NCI-H748 (cell line): Measurements from ENCODE around the gene HTRA3.

ENCODE experiments used
- DNase-seq: peaks from one replicate; lab custom pipeline; 2025; ENCODE audit not compliant: unreplicated experiment; lab: John Stamatoyannopoulos, UW

The HTRA3 gene

DNA sequence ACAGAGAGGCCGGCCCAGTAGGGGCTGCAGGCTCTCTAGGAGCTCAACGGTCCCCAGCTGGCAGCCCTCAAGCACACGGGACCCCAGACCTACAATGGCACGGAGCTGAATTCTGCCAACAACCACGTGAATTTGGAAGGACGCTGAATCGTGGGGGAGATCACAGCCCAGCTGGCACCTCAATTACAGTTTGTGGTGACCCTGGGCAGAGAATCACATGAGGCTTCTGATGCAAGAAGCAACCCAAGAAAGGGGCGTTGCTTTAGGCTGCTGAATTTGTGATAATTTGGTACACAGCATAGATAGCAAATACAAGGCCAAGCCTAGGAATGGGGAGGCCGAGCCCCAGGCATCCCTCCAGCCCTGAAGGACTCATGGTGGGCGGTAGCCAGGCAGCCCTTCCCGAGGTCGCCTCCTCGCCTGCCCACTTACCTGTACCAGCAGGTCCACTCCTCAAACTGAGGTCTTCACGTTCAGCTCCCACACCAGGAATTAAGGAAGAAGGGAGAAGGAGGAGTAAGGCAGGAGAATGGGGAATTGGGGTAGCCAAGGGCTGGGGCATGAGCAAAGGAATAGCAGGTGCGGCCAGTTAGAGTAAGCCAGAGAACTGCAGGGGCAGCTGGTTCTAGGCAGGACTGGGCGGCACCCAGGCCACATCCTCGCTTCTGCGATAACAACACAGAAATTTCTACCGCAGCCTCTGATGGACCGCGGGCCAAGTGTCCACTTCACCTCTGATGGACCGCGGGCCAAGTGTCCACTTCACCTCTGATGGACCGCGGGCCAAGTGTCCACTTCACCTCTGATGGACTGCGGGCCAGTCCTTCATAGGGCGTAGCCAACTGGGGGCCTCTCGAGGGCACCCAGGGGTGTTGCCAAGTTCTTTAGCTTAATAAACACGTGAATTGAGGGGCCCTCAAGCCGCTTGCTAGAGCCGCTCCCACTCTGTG is 23.4 kb upstream of the HTRA3 start:
- no peak for DNase-seq

DNA sequence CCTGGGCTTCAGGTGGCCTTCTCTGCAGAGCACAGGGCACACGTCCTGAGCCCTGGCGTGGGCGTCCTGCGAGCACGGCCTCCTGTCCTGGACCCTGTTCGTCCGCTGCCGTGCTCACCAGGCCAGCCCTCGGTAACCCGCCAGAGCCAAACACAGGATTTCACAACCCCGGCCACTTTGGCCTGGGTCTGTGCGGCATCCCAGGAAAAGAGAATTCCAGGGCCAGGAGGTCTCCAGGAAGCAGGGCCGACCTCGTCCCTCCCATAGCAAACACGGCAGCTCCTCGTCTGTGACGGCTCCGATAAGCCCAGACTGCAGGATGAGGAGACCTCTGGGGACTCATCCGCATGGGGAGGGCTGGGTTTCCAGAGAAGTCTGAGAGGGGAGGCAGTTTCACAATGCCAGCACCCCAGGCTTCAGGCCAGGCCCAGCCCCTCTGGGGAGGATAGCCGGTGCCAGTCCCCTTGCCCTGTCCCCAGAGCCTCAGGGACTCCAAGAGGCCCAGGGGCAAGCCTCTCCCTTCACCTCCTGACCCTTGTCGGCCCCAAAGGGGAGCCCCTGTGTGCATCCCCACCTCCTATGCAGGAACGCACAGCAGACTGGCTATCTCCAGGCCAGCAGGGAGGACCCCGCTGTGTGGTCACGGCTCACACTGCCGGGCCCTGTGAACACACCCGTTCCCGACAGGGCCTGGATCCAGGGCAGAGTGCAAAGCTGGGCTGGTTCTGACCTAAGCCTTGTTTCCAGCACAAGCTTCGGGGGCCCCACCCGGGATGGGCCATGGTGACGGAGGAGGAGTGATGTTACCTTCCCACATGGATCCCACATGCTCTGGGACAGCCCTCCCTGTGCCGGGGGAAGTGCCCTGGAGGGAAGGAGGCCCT is 22.3 kb upstream of the HTRA3 start:
- DNase-seq: no peak

DNA sequence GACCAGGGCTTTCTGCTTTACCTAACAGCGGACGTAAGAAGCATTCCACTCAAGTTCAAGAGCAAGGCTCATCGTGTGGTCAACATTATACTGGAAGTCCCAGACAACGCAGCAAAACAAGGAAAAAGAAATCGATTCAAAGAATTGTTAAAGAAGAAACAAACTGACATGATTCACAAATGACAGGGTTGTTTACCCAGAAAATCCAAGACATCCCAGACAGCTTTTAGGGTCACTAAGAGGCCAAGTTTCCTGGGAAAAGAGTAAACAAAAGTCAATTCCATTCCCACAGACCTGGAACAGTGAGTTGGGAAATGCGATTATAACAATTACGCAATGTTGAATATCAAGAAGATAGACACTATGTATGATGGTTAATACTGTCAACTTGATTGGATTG is 21.5 kb upstream of the HTRA3 start:
- DNase-seq: no peak

DNA sequence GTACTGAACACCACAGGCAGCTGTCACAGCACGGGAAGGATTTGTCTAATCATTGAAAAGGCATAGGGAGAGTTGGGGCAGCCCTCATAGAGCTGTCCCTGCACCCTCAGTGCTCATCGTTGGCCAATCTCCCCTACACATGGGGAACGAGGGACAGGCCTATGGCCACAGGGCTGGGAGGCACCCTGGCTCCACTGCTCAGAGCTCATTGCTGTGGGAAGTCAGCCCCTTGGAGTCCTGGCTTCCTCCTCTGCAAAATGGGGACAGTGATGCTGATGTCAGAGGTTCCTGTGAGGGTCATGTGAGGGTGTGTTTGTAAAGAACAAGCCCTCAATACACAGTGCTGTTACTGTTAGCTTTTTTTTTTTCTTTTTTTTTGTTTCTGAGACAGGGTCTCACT is 19.3 kb upstream of the HTRA3 start:
- DNase-seq: no peak

DNA sequence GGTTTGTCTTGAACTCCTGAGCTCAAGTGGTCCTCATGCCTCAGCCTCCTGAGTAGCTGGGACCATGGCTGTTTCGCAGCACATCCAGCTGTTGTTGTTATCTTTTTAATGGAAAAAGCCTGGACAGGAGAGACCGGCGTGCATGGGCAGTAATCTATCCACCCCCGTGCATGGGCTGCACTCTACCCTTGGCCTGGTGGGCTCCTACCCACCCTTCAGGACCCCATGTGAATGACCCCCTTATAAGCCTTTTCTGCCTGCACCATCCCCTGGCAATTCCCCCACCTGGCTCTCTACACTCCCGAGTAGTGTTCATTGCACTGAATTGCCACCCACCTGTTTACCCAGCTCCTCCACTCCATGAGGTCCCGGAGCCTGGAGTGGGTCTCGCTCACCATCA is 18.9 kb upstream of the HTRA3 start:
- no peak for DNase-seq

DNA sequence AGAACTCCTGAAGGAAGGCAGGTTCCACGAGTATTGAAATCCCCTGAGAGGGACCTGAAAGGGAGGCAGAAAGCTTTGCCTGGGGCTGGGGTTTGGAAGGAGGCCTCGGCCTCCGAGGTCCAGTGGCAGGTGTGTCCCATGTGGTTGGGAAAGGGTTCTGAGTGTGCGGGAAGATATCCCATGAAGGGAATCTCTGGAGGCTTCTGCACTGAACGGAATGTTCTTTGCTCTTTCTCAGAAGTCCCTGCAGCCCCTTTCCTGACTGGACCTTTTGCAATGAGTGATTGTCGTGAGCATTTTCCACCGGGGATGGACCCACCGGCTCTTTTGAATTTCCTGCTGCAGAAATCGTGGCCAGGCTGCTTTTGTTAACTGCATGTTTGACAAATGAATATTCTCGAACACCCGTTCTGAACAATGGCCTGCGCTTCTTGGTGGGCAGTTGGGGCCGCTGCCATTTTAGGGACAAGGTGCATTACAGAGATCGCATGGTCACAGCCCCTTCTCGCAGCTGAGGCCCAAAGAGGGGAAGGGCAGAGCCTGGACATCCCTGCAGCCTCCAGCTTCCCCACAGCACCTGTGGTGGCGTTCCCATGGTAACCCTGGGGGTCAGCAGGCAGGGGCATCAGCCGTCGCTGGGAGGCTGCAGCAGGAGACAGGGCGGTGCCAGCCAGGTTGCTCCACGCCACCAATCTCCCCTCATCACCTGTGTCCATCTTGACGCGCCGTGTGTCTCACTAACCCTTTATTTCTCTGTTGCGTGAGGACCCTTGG is 18.3 kb upstream of the HTRA3 start:
- DNase-seq: peak; percentile 26

DNA sequence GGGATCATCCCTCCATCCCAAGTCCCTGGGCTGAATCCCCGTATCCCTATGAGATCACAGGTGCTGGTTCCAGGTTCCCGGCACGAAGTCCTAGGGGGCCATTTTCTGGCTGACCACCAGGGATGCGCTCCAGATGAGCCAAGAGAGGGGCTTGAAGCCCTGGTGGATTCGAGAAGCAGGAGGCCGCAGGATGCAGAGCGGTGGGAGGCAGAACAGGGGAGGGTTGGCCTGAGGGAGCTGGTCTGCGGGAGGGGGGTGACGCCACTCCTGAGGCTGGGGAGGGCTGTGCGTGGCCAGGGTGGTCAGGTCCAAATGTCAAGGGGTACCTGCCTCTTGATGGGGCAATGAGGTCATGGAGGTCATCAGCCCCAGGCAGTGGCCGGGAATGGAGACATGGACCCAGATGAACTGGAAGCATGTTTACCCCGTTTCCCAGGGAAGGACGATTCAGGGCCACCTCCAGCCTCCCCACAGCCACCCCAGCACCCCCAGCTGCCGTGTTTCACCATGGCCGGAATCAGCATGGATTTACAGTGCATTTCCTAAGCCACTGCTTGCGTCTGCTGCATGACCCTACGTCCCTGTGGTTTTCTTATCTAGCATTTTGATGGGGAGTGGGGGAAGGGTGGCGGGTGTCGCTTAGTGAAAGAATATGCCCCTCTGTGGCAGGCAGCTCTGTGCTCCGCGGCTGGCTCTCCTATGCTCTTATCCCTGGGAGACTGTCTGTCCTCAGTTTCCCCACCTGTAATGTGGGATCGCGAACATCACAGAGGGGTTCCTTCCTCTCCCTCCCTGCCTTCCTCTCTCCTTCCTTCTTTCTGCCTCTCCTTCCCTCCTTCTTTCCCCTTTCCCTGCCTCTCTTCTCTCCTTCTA is 17.0 kb upstream of the HTRA3 start:
- DNase-seq: no peak

DNA sequence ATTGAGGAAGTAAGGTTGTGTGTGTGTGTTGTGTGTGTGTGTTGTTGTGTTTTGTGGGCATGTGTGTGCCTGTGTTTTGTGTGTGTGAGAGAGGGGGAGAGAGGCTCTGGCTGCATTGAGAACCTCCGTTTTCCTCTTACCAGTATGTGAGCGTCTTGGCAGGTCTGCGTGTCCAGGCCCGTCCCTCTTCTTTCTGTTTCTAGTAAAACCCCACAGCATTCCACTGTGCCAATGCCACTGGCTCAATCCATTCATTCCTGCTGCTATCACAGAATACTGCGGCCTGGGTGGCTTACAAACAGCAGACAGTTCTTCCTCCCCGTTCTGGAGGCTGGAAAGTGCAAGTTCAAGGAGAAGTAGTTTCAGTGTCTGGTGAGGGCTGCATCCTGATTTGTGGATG is 15.5 kb upstream of the HTRA3 start:
- DNase-seq: no peak

DNA sequence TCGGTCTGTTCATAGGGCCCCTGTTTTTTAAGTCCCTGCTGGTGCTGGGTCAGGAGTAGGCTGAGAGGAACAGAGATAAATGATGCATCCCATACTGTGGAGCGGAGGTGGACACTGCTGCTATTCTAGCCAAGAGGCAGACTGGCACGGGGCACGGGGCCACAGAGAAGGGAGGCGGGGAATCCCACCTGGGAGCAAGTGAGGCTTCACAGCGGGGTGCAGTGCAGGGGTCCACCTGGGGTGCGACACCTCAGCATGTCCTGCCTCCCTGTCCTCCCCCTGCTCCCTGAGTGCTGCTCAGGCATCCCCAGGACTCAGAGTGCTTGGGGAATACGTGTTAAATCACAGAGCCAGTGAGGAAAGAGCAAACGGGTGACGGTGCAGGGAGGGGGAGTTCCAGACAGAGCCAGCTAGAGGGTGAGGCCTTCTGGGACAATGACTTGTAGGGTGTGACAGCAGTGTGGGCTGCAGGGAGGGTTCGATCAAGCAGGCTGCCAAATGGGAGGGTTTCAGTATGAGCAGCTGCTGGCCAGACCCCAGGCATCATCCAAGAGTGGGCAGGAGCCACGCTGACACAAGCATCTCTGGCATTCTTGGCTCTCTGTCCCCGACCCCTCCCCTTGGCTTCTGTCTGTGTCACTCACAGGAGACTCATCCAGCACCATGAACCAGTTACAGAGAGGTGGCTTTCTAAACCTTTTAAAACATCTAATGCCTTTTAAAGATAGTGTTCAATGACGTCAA is 13.7 kb upstream of the HTRA3 start:
- no peak for DNase-seq

DNA sequence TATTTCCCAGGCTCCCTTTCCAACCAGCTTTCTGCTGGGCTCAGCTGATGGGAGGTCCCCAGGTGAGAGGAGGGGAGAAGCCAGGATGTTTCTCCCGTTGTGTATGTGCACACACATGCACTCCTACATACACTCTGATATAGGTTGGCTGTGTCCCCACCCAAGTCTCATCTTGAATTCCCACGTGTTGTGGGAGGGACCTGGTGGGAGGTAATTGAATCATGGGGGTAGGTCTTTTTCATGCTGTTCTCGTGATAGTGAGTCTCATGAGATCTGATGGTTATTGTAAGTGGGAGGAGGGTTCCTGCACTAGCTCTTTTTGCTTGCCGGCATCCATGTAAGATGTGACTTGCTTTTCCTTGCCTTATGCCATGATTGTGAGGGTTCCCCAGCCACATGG is 11.7 kb upstream of the HTRA3 start:
- DNase-seq: no peak

DNA sequence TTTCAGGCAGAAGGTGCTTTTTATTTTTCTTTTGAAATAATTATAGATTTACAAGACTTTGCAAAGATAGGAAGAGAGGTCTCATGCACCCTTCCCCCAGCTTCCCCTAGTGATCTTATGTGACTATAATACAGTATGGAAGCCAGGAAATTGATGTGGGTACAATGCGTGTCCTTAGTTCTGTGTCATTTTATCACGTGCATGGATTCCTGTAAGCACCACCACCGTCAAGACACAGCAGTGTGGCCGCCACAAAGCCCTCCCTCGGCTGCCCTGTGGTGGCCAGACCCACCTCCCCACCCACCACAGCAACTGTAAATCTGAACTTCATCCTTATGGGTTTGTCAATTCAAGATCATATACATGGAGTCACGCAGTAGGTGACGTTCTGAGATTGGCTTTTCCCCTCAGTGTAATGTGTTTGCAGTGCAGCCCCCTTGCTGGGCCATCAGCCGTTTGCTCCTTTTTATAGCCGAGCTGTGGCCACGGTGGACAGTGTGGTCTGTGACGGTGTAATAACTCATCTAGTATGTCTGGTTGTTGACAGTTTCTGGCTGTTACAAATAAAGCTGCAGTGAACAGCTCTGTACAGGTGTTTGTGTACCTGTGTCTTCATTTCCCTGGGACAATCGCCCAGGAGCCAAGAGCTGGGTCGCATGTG is 10.9 kb upstream of the HTRA3 start:
- no peak for DNase-seq

DNA sequence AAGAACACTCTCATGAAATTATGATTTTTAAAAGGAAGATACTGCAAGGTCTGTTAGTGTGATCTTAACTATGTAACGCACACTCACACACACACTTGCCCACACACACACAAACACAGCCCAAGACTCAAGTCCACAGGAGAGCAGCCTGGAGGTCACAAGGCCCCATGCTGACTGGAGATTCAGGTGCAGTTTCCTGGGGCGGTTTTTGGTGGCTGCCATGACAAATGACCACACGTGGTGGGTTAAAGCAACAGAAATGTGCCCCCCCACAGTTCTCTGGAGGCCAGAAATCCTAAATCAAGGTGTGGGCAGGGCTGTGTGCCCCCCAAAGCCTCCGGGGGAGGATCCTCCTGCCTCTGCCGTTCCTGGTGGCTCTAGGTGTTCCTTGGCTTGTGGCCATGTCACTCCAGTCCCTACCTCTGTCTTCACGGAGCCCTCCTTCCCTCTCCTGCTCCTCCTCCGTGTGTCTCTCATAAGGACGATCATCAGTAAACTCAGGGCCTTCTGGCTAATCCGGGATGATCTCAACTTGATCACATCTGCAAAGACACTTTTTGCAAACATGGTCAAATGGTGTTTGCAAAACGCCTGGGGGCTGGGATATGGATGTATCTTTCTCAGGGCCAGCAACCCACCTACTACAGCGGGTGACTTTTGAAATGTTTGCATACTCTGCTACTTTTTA is 9.7 kb upstream of the HTRA3 start:
- DNase-seq: no peak

DNA sequence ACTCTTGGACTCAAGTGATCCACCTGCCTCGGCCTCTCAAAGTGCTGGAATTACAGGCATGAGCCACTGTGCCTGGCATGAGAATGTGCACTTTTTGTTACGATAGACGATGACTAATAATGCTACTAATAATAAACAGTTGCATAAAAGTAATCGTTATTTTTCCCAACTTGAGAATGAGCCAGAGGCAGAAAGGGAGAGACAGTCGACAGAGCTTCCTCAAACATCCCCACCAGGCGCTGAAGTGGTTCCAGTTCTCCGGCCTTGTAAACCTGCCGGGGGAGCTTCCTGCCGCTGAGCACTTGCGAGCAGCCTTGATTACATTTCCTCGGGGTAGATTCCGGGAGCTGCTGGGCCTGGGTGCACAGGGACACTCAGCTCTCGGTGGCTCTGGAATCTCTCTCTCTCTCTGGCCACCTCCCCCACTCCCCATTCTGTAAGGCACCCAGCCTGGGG is 8.9 kb upstream of the HTRA3 start:
- peak; percentile 35 for DNase-seq

DNA sequence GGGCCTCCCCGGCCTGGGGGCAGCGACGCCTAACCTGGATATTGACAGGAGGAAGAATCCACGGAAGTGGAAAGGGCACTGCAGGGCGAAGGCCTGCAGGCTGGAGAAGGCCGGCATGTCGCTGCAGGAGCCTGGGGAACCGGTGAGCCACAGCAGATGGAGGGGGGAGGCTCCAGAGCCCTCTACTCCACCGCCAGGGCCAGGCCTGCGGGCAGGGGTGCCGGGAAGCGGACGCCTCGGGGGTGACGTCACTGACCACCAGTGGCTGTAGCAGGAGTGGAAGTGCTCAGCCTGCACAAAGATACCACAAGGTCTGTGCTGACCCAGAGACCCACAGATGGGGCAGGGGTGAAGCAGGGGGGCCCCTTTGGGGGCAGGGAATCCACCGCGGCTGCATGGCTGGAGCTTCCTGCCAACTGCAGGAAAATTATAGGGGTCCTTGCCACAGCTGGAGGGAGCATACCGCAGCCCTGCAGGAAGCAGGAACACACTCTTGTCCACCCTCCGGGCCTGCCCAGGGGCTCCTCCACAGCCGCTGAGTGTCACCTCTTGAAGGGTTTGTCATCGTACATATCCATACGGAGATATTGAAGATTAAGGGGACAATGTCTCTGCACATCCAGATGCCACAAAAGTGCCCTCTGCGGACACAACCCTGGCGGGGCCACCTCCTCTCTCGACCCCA is 7.6 kb upstream of the HTRA3 start:
- DNase-seq: no peak

DNA sequence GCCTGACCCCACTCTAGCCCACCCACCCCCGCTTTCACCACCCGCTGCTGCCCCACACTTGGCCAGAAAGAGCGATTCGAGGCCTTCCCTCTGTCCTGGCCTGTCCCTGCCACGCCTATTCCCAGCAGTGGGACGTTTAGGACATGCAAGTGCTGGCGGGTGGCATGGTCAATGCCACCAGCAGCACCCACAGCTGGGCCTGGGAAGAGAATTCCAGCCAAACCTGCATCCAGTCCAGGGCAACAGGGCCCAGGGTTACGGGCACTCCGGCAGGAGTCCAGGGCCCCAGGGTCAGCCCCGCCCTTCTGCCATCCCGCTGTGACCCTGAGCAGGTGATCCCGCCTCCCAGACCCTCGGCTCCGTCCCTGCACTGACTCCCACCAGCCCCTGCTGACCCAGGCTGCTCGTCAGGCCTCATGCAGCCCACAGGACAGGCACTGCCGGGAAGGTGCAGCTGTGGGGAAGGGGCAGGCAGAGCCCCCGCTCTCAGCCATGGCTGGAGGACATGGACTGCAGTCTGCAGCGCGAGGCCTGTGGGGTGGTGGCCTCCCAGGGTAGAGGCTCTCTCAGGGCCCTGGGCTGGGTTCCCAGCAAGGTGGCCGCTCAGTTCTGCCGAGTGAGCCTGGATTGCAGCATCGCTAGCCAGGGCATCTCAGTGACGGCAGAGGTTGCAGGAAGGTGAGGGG is 6.8 kb upstream of the HTRA3 start:
- no peak for DNase-seq

DNA sequence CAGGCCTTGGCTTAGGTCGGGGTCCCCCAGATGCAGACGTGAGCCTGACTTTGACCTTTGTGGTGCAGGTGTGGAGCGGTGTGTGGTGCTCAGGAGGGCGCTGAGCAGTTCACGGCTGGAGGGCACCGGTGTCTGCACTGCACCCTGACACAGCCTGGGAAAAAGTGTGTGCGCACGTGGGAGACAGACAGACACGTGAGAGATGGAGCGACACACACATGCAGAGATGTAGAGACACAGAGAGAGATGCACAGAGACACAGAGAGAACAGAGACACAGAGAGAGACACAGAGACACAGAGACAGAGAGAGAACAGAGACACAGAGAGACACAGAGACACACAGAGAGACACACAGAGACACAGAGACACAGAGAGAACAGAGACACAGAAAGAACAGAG is 6.2 kb upstream of the HTRA3 start:
- no peak for DNase-seq

DNA sequence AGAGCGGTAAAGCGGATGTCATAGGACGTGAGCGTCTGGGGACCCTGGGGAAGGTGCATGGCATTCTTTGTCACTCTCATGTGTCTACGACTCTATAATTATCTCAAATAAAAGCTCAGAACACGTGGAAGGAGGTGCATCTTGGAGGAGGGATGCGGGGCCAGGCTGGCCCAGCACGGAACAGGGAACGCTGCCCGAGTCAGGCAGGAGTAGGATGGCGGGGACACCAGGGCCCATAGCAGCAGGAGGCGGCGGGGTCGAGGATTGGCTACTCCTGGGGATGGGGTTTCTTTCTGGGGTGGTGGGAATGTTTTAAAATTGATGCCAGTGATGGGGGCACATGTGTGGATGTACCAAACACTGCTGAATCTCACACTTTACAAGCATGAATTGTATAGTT is 5.4 kb upstream of the HTRA3 start:
- DNase-seq: no peak
